Duodenal mucosa (tissue), 2 donors: ENCODE measurements around the gene HOXC12.

Experiments used
- H3K27ac ChIP-seq: one replicate; pipeline ENCODE4 v1.7.0; 2013; ENCODE audit warnings: low read depth, low read length
- H3K27me3 ChIP-seq, 2 donors: one replicate each; pipeline ENCODE4 v1.7.0; 2013; ENCODE audit warnings: low read length in 2 of 2, control low read depth in 1 of 2; ENCODE audit not compliant: insufficient read depth in 2 of 2, control insufficient read depth in 1 of 2
- H3K36me3 ChIP-seq, 2 donors: one replicate each; pipeline ENCODE4 v1.7.0; 2013; ENCODE audit warnings: low read length in 2 of 2, control low read depth in 1 of 2; ENCODE audit not compliant: insufficient read depth in 2 of 2, control insufficient read depth in 1 of 2
- H3K4me1 ChIP-seq, 2 donors: one replicate each; pipeline ENCODE4 v1.7.0; 2013; ENCODE audit warnings: low read length in 2 of 2, control low read depth in 1 of 2; ENCODE audit not compliant: insufficient read depth in 2 of 2, control insufficient read depth in 1 of 2
- H3K4me3 ChIP-seq, 2 donors: one replicate each; pipeline ENCODE4 v1.7.0; 2013; ENCODE audit warnings: low read length in 2 of 2, low read depth in 1 of 2
- H3K9ac ChIP-seq, 2 donors: one replicate each; pipeline ENCODE4 v1.7.0; 2013; ENCODE audit warnings: low read length in 2 of 2, low read depth in 1 of 2
- H3K9me3 ChIP-seq, 2 donors: one replicate each; pipeline ENCODE4 v1.7.0; 2013; ENCODE audit warnings: low read length in 2 of 2, control low read depth in 1 of 2; ENCODE audit not compliant: control insufficient read depth in 1 of 2

Gene HOXC12

GRCh38 chr12:53978477-53979356 is 24.0 kb downstream of the HOXC12 start:
- peaks cover 47 to 94% of the 10 kb centered on the region in 2 donors for H3K27me3 ChIP-seq
- no peak overlapping the region for H3K27ac ChIP-seq
- no peak overlapping the region for H3K9ac ChIP-seq
- H3K4me1 ChIP-seq: peaks cover 10 to 20% of the 10 kb centered on the region in 2 donors
- H3K9me3 ChIP-seq: no peaks in the 10 kb centered on the region
- peak overlapping the region; percentile 22 to 57 for H3K4me3 ChIP-seq
- H3K36me3 ChIP-seq: no peaks in the 10 kb centered on the region

- H3K4me3 ChIP-seq: no peak overlapping the region
- H3K36me3 ChIP-seq: no peaks in the 10 kb centered on the region
- H3K4me1 ChIP-seq: peaks cover 10 to 22% of the 10 kb centered on the region in 2 donors
- peaks cover 53 to 96% of the 10 kb centered on the region in 2 donors for H3K27me3 ChIP-seq
- no peak overlapping the region for H3K27ac ChIP-seq
- no peak overlapping the region for H3K9ac ChIP-seq
- no peaks in the 10 kb centered on the region for H3K9me3 ChIP-seq
These were observed 25.6 kb downstream of the HOXC12 start for GRCh38 chr12:53980104-53980801.

DNA sequence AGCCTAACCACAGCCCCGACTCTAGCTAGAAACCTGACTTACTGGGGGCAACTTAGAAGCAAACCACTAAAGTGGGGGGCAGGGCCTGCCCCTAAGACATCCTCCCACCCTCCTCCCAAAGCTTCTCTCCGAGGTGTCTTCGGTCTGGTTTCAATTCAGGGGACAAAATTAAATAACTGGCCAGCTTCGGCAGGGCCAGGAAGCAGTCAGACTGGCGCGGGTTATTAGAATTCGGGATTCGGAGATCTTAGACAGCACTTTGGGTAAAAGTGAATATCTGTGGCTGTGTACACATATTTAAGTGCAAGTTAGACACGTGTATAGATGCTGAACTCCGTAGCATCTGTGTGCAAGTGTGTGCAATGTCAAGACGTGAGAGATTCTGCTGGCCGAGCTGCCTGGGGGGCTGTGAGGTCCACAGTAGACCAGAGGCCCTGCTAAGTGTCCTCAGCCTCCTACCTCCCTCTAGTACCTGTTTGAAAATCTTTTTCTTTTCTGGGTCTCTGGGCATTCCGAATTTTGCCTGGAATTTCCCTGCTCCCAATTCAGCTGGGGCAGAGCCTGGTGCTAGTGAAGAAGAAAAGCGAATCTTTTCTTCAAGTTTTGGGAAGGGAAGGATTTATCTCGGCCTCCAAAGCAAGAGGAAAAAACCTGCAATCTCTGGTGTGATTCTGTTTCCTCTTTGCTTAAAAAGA is 26.2 kb downstream of the HOXC12 start:
- Histone ChIP-seq H3K27ac (no peak overlapping the region), H3K4me1 (peaks cover 10 to 23% of the 10 kb centered on the region in 2 donors), H3K27me3 (peaks cover 54 to 96% of the 10 kb centered on the region in 2 donors)

GRCh38 chr12:53981634-53982565 is 27.2 kb downstream of the HOXC12 start:
- H3K36me3 ChIP-seq: no peaks in the 10 kb centered on the region
- H3K27ac ChIP-seq: peak overlapping the region; percentile 2
- H3K4me3 ChIP-seq: no peak overlapping the region
- peaks cover 10 to 27% of the 10 kb centered on the region in 2 donors for H3K4me1 ChIP-seq
- peaks cover 57 to 96% of the 10 kb centered on the region in 2 donors for H3K27me3 ChIP-seq
- H3K9me3 ChIP-seq: no peaks in the 10 kb centered on the region
- no peak overlapping the region for H3K9ac ChIP-seq

More for the DNA sequence above, 26.2 kb downstream of the HOXC12 start:
- no peaks in the 10 kb centered on the region for H3K9me3 ChIP-seq
- H3K9ac ChIP-seq: no peak overlapping the region
- H3K4me3 ChIP-seq: no peak overlapping the region
- H3K36me3 ChIP-seq: no peaks in the 10 kb centered on the region

- H3K36me3 ChIP-seq: no peaks in the 10 kb centered on the region
- no peak overlapping the region for H3K9ac ChIP-seq
- no peaks in the 10 kb centered on the region for H3K9me3 ChIP-seq
- peaks cover 8 to 25% of the 10 kb centered on the region in 2 donors for H3K4me1 ChIP-seq
- no peak overlapping the region for H3K27ac ChIP-seq
- peaks cover 63 to 96% of the 10 kb centered on the region in 2 donors for H3K27me3 ChIP-seq
- H3K4me3 ChIP-seq: no peak overlapping the region
These were observed 28.2 kb downstream of the HOXC12 start for GRCh38 chr12:53982648-53983567.

DNA sequence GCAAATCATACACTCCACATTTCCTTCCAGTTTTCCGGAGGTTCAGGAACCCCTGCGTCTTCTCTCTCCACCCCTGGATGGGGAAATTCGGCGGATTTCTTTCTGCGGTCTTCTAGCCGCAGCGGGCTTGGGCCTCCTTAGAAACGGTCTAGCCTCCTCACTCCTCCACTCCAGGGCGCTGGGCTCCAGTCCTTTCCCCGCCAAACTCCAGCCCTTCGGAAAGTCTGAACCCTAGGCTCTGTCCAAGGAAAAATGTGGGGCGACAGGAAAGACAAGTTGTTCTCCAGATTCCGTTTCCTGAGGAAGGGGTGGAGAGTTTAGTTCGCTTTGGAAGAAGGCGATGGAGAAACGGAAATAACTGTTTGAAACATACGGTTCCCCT is 28.9 kb downstream of the HOXC12 start:
- peaks cover 67 to 97% of the 10 kb centered on the region in 2 donors for H3K27me3 ChIP-seq
- H3K9me3 ChIP-seq: no peaks in the 10 kb centered on the region
- no peak overlapping the region for H3K9ac ChIP-seq
- no peak overlapping the region for H3K4me3 ChIP-seq
- peaks cover 5 to 22% of the 10 kb centered on the region in 2 donors for H3K4me1 ChIP-seq
- no peak overlapping the region for H3K27ac ChIP-seq
- H3K36me3 ChIP-seq: no peaks in the 10 kb centered on the region

- H3K9me3 ChIP-seq: no peaks in the 10 kb centered on the region
- H3K9ac ChIP-seq: no peak overlapping the region
- no peak overlapping the region for H3K4me3 ChIP-seq
- no peak overlapping the region for H3K27ac ChIP-seq
- peaks cover 5 to 22% of the 10 kb centered on the region in 2 donors for H3K4me1 ChIP-seq
- peaks cover 72 to 97% of the 10 kb centered on the region in 2 donors for H3K27me3 ChIP-seq
- no peaks in the 10 kb centered on the region for H3K36me3 ChIP-seq
These were observed 29.4 kb downstream of the HOXC12 start for GRCh38 chr12:53983950-53984572.

GRCh38 chr12:53984901-53985691 is 30.4 kb downstream of the HOXC12 start, which contains the start of gene HOXC10:
TSS of gene HOXC10 (plus strand) at chr12:53985146. CDS start at chr12:53985260, 114 bp downstream.
- Histone ChIP-seq H3K36me3 (no peaks in the 10 kb centered on the region), H3K4me3 (peak within 1 kb of the TSS in 1 of 2 donors; percentile 43), H3K27ac (peak within 1 kb of the TSS; percentile 30), H3K9me3 (no peaks in the 10 kb centered on the region), H3K27me3 (peaks cover 80 to 98% of the 10 kb centered on the region in 2 donors), H3K4me1 (peaks cover 3 to 18% of the 10 kb centered on the region in 2 donors), H3K9ac (no peak within 1 kb of the TSS)
